ENCODE data around the gene CDH26. TPM values are rescaled to one million over a fixed set of nuclear protein-coding genes. Genes with fewer than 3 reads are reported as not detected.

The CDH26 gene
- total RNA-seq, 1 donor from 2014 or later = 0.30 TPM

DNA sequence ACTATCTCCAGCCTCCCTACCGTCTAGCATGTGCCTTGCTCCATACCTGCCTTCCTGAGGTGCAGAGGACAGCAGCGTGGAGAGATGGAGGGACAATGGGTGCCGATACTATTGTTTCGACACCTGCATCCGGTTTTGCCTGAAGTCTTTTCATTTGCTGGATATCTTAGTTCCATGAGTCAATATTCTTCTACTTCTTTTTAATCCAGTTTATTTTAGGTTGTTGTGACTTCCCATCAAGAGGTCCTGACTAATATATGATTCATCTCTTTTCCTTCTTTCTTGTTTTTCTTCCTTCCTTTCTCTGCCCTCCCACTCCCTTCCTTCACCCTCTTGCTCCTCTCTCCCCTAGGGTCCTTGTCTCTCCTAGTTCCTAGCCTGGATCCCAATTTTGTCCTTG is 91.4 kb downstream of the CDH26 start:
- Mint-ChIP-seq H3K9me3 (no peaks in the 10 kb centered on the region), H3K27ac (no peak overlapping the region), H3K4me1 (ENCODE audit: low read depth) (peaks cover 1% of the 10 kb centered on the region), H3K27me3 (ENCODE audit: low read depth) (peaks cover 7% of the 10 kb centered on the region), H3K4me3 (ENCODE audit: low read depth) (no peak overlapping the region), H3K36me3 (ENCODE audit: low read depth) (no peaks in the 10 kb centered on the region)
- no peak for DNase-seq (ENCODE audit: low spot score)
- intact Hi-C loops (cut with micrococcal nuclease) = no loop called here

DNA sequence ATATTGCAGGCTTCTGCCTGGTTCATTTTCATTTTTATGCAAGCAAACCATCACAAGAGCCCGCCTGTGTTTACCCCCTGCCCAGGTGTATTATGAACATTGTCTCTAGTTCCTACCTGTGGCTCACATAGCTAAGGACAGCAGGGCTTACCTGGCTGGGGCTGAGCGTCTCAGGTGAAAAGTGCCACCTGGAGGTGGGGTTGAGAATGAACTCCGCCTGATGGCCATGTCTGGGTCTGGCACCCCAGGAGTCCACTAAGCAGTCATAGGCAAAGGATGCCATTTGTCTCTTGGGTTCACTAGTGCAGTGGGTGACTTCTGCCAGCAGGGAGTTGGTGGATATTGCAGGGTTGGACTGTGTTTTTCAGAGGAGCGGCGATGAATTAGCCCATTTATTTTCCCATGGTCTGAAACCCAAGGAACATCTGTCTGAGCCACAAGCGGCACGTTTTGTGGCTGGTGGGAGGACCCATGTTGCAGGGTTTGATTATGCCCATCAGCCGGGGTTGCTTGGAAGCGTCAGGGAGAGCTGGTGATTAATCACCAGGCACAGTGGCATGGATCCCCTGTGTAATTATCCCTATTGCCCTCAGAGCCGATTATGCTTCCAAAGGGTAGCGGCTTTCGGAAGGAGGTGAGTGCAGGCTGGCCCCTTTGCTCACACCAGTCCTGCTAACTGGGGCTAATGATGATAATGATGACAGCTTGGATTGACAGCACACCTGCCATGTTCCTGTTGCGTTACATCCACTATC is 92.1 kb downstream of the CDH26 start:
- Mint-ChIP-seq H3K27me3 (ENCODE audit: low read depth) (peaks cover 7% of the 10 kb centered on the region), H3K27ac (no peak overlapping the region), H3K4me1 (ENCODE audit: low read depth) (peaks cover 8% of the 10 kb centered on the region), H3K4me3 (ENCODE audit: low read depth) (no peak overlapping the region), H3K9me3 (no peaks in the 10 kb centered on the region), H3K36me3 (ENCODE audit: low read depth) (no peaks in the 10 kb centered on the region)
- no peak for DNase-seq (ENCODE audit: low spot score)
- intact Hi-C loops (cut with micrococcal nuclease) = loop anchor here (10.0 kb wide), 1 partner anchor 214 kb away; no protein-coding TSS in a partner anchor

DNA sequence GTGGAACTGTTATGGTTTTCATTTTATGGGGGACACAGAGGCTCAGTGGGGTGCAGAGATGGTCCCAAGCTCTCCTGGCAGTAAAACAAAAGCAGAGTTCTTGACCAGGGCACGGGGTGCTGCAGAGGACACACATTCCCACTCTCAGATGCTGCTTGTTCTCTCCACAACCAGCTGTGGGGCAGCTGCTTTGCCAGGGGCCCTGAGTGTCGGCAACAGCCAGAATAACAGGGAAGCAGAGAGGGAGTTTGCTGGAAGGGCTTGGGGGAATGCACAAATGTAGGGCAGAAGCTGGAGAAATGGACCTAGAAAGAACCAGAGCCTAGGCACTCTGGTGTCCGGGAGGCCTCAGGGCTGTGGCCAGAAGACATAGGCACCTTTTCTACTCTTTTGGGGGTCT is 93.7 kb downstream of the CDH26 start:
- no peak overlapping the region for H3K4me3 Mint-ChIP-seq (ENCODE audit: low read depth)
- H3K27me3 Mint-ChIP-seq (ENCODE audit: low read depth) = peaks cover 5% of the 10 kb centered on the region
- no peaks in the 10 kb centered on the region for H3K9me3 Mint-ChIP-seq
- H3K27ac Mint-ChIP-seq = no peak overlapping the region
- H3K4me1 Mint-ChIP-seq (ENCODE audit: low read depth) = peaks cover 23% of the 10 kb centered on the region
- no peak for DNase-seq (ENCODE audit: low spot score)
- intact Hi-C loops (cut with micrococcal nuclease) = loop anchor here (10.0 kb wide), 1 partner anchor 213 kb away; no protein-coding TSS in a partner anchor
- no peaks in the 10 kb centered on the region for H3K36me3 Mint-ChIP-seq (ENCODE audit: low read depth)

DNA sequence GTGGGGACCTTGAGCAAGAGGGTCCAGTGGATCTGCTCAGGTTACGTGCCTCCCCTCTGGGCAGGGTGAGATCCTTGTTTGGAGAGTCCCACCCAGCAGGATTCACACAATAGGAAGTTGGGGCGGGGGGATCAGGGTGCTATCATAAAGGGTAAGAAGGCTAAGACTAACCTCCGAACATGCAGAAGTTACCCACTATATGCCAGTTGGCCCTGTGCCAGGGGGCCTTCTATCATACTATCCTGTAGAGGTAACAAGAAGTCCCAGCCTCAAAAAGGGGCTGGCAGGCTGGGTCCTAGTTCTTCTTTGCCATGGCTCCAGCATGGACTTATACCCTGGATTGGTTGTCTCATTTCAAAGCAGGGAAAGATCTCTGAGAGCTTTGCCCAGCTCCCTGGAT is 94.1 kb downstream of the CDH26 start:
- intact Hi-C loops (cut with micrococcal nuclease) = loop anchor here (10.0 kb wide), 1 partner anchor 212 kb away; no protein-coding TSS in a partner anchor
- peaks cover 5% of the 10 kb centered on the region for H3K27me3 Mint-ChIP-seq (ENCODE audit: low read depth)
- no peak for DNase-seq (ENCODE audit: low spot score)
- peaks cover 27% of the 10 kb centered on the region for H3K4me1 Mint-ChIP-seq (ENCODE audit: low read depth)
- H3K36me3 Mint-ChIP-seq (ENCODE audit: low read depth) = no peaks in the 10 kb centered on the region
- no peak overlapping the region for H3K27ac Mint-ChIP-seq
- no peak overlapping the region for H3K4me3 Mint-ChIP-seq (ENCODE audit: low read depth)
- no peaks in the 10 kb centered on the region for H3K9me3 Mint-ChIP-seq

DNA sequence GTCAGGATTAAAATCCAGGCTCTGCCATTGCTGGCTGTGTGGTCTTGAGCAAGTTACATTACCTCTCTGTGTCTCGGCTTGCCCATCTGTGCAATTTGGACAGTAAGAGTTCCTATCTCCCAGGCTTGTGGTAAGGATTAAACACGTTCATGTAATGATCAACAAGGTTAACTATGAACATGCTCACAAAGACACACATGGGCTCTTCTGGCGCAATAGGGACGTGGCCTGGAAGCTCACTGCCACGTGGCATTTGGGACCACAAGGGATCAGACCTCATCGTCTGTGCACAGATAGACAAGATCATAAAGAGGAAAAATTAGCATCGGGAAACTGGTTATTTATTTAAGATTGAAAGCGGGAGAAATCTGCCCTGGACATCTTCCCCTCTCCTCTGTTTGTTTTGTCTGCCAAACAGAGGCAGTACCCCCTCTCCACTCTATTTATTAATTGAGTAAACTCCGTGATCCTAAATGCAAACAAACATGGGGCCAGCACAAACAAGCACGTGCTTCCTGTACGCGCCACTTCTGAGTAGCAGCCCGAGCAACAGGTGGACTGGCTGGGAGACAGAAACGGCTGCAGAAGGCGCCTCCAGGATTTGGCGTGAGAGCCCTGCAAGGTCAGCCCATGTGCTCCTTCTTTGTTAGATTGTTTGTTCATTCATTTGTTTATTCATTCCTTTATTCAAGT is 95.0 kb downstream of the CDH26 start:
- no peak overlapping the region for H3K27ac Mint-ChIP-seq
- H3K9me3 Mint-ChIP-seq = no peaks in the 10 kb centered on the region
- intact Hi-C loops (cut with micrococcal nuclease) = loop anchor here (10.0 kb wide), 1 partner anchor 212 kb away; no protein-coding TSS in a partner anchor
- H3K4me3 Mint-ChIP-seq (ENCODE audit: low read depth) = no peak overlapping the region
- peaks cover 36% of the 10 kb centered on the region for H3K4me1 Mint-ChIP-seq (ENCODE audit: low read depth)
- H3K27me3 Mint-ChIP-seq (ENCODE audit: low read depth) = peaks cover 5% of the 10 kb centered on the region
- no peaks in the 10 kb centered on the region for H3K36me3 Mint-ChIP-seq (ENCODE audit: low read depth)
- no peak for DNase-seq (ENCODE audit: low spot score)

DNA sequence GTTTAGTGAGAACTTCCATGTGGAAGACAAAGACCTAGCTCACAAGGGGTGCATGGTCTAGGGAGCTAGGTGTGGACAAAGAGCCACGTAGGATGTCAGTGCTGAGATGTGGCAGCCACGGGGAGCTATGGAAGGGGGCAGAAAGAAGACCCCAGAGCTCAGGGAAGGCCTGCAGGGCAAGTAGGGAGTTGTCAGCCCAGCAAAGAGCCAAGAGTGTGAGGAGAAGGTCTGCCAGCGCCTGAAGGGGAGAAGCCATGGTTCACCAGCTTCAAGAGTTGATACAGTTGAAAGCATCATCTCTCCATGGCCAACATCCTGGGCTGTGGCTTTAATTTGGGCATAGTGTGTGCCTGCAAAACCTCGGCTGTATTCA is 95.6 kb downstream of the CDH26 start:
- Mint-ChIP-seq H3K27me3 (ENCODE audit: low read depth) (peaks cover 5% of the 10 kb centered on the region), H3K4me1 (ENCODE audit: low read depth) (peaks cover 38% of the 10 kb centered on the region), H3K36me3 (ENCODE audit: low read depth) (no peaks in the 10 kb centered on the region), H3K9me3 (no peaks in the 10 kb centered on the region), H3K27ac (no peak overlapping the region), H3K4me3 (ENCODE audit: low read depth) (no peak overlapping the region)
- intact Hi-C loops (cut with micrococcal nuclease) = loop anchor here (10.0 kb wide), 1 partner anchor 211 kb away; no protein-coding TSS in a partner anchor
- DNase-seq (ENCODE audit: low spot score) = no peak

DNA sequence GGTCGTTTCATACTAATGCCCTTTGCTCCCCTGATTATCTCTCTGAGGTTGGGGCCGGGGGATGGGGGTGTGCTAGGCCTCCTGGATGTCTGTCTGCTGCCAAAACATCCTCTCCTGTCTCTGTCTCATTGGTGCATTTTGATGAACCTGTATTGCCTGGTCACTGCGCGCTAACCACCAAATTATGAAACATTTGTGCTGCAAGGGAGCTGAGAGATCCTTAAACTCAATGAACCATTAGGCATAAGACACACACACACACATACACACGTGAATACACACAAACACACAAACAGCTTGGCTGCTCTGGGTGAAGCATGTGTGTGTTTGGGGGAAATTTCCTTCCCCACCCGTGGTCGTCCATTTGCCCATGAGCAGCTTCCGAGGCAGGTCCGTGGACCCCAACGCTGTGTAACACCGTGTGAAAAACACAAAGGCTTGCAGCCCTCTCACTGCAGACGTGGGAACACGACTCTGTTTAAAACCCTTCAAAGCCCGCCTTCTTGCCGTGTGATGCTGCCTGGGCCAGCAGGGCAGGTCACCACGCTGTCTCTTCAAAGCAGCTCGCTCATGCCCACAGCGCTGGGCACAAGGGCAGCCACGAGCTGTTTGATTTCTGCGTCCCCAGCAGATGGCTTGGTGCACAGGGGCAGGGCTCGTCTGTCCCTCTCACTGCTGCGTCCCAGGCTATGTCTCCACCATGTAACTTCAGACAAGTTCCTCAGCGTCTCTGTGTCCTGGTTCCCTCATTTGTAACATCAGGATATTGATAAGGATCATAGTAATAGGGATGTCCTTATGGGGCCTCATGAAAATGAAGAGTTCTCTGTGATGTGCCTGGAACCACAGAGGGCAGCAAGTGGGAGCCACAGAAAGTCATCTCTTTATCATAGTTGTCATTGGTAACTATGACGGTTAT is 96.8 kb downstream of the CDH26 start:
- Mint-ChIP-seq H3K36me3 (ENCODE audit: low read depth) (no peaks in the 10 kb centered on the region), H3K4me3 (ENCODE audit: low read depth) (no peak overlapping the region), H3K27ac (no peak overlapping the region), H3K4me1 (ENCODE audit: low read depth) (peaks cover 38% of the 10 kb centered on the region), H3K9me3 (no peaks in the 10 kb centered on the region), H3K27me3 (ENCODE audit: low read depth) (peaks cover 5% of the 10 kb centered on the region)
- intact Hi-C loops (cut with micrococcal nuclease) = loop anchor here (5.0 to 10.0 kb wide), 2 partner anchors 210 to 1067 kb away; no protein-coding TSS in a partner anchor
- DNase-seq (ENCODE audit: low spot score) = no peak

DNA sequence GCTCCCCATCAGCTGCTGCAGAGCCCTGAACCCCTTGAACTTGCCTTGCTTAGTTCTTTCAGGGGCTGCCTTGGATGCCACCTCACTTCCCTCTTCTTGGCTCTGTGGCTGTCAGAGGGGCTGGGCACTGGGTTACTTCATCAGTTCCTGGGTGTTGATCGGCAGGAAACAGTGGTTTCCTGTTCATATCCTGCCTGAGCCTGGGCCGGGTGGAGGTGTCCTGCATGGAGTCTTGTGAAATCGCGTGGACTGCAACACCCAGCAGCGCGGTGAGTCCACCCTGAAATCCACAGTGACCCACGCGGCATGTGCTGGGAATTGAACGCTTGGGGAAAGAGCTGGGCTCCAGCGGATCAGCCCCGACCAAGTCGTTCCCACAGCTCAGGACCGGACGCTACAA is 97.5 kb downstream of the CDH26 start:
- peaks cover 5% of the 10 kb centered on the region for H3K27me3 Mint-ChIP-seq (ENCODE audit: low read depth)
- intact Hi-C loops (cut with micrococcal nuclease) = loop anchor here (2.0 to 10.0 kb wide), 3 partner anchors 115 to 1067 kb away; partner anchors contain the start of genes FAM217B and PPP1R3D
- peak; percentile 49 for DNase-seq (ENCODE audit: low spot score)
- H3K9me3 Mint-ChIP-seq = no peaks in the 10 kb centered on the region
- peak overlapping the region; percentile 24 for H3K27ac Mint-ChIP-seq
- H3K36me3 Mint-ChIP-seq (ENCODE audit: low read depth) = no peaks in the 10 kb centered on the region
- H3K4me1 Mint-ChIP-seq (ENCODE audit: low read depth) = peaks cover 38% of the 10 kb centered on the region
- peak overlapping the region; percentile 75 for H3K4me3 Mint-ChIP-seq (ENCODE audit: low read depth)

DNA sequence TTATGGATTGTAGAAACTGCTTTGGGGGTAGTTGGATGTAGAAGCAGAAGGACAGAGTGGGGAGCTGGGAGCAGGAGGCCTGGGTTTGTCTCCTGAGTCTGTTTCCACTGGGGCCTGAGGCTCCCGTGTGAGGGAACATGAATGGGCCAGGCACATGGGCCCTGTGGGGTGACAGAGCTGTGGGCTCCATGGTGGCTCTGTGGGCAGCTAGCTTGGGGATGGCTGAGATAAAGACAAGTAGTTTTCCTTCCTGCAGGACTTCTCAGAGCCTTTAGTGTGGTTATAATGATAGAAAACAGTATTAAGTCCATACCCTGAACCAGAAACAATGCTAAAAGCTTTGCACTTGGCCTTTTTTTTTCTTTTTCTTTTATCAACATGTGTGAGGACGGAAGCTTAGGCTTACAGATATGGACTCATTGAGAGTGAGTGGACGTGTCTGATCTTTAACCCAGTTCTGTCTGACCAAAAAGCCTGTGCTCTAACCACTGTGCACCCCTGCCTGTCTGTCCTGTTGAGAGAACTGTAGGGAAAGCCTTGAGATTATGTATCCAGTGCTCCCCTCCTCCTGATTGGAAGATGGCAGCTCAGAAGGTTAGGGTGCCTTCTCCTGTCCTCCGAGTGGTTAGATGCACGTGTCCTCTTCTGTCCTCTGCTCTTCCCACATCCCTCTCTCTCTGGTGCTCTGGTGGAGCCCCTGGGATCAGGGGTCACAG is 98.3 kb downstream of the CDH26 start:
- H3K4me3 Mint-ChIP-seq (ENCODE audit: low read depth) = peak overlapping the region; percentile 75
- H3K36me3 Mint-ChIP-seq (ENCODE audit: low read depth) = no peaks in the 10 kb centered on the region
- intact Hi-C loops (cut with micrococcal nuclease) = loop anchor here (2.0 to 10.0 kb wide), 3 partner anchors 116 to 1066 kb away; partner anchors contain the start of genes FAM217B and PPP1R3D
- H3K9me3 Mint-ChIP-seq = no peaks in the 10 kb centered on the region
- no peak for DNase-seq (ENCODE audit: low spot score)
- peak overlapping the region; percentile 58 for H3K27ac Mint-ChIP-seq
- peaks cover 5% of the 10 kb centered on the region for H3K27me3 Mint-ChIP-seq (ENCODE audit: low read depth)
- peaks cover 38% of the 10 kb centered on the region for H3K4me1 Mint-ChIP-seq (ENCODE audit: low read depth)

DNA sequence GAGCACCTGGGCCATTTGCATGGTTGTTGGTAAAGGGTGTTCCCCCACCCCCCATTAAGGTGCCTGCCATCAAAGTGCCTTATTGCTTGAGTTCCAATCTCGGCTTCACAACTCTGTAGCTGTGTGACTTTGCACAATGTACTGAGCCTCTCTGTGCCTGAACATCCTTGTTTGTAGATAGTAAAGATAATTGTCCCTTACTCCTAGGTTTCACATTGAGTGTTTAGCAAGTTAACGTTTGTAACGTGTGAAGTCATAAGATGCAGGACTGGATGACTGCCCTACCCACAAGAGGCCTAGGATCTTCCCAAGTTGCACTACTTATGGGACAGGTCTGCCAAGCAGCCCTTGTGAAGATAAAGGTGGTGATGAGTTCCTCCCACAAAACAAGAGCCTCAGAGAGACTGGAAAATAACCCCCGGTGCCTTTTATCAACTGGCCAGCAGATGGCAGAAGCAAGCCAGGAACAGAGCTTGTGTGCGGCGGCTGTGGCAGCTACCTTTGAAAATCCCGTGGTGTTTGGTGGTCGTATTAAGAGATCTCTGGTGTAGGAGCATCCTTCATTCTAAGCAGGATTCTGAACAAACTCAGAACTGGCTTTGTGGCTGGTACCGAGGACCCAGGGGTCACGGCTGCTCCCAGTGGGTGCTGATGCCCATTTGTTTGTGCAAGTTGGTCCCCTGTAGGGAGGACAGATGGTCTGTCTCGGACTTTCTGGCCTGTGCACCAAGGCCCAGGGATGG is 99.1 kb downstream of the CDH26 start:
- intact Hi-C loops (cut with micrococcal nuclease) = loop anchor here (2.0 to 10.0 kb wide), 3 partner anchors 116 to 1065 kb away; partner anchors contain the start of genes FAM217B and PPP1R3D
- Mint-ChIP-seq H3K27me3 (ENCODE audit: low read depth) (peaks cover 5% of the 10 kb centered on the region), H3K4me3 (ENCODE audit: low read depth) (peak overlapping the region; percentile 70), H3K4me1 (ENCODE audit: low read depth) (peaks cover 38% of the 10 kb centered on the region), H3K27ac (peak overlapping the region; percentile 85), H3K9me3 (no peaks in the 10 kb centered on the region), H3K36me3 (ENCODE audit: low read depth) (no peaks in the 10 kb centered on the region)
- DNase-seq (ENCODE audit: low spot score) = peak; percentile 57
